H9 (cell line): ENCODE results near the gene SPTY2D1. TPM values are rescaled to one million over a fixed set of nuclear protein-coding genes. Genes with fewer than 3 reads are reported as not detected.
"Not testable (repeated sequence)": the region's sequence is repeated elsewhere in the genome, so short reads cannot be mapped to it uniquely, and the experiment has no call there.

Experiments used
- DNase-seq: peaks from one replicate; pipeline ENCODE4 v3.0.0-alpha.2; 2017
- H2AFZ ChIP-seq: one replicate; pipeline ENCODE4 v1.6.1; 2013; ENCODE audit warnings: mild to moderate bottlenecking, low read length, control low read depth, moderate library complexity
- H2AK5ac ChIP-seq: 2 replicates; pipeline ENCODE4 v1.6.1; 2013; ENCODE audit warnings: low read length, control low read depth, mixed read lengths; ENCODE audit not compliant: insufficient read length
- H2BK120ac ChIP-seq: one replicate; pipeline ENCODE4 v1.6.1; 2013; ENCODE audit warnings: low read depth, mild to moderate bottlenecking, low read length, control low read depth, inconsistent platforms; ENCODE audit not compliant: poor library complexity, severe bottlenecking
- H2BK12ac ChIP-seq: 2 replicates; pipeline ENCODE4 v1.6.1; 2013; ENCODE audit warnings: low read length, control low read depth, mixed read lengths, low read depth; ENCODE audit not compliant: insufficient read length
- H2BK15ac ChIP-seq: 2 replicates; pipeline ENCODE4 v1.6.1; 2013; ENCODE audit warnings: low read depth, low read length, control low read depth
- H2BK20ac ChIP-seq: one replicate; pipeline ENCODE4 v1.6.1; 2013; ENCODE audit warnings: low read depth, mild to moderate bottlenecking, low read length, control low read depth, inconsistent platforms; ENCODE audit not compliant: poor library complexity, severe bottlenecking
- H2BK5ac ChIP-seq: 2 replicates; pipeline ENCODE4 v1.6.1; 2013; ENCODE audit warnings: low read length, control low read depth, mixed read lengths; ENCODE audit not compliant: insufficient read length
- H3K14ac ChIP-seq: 2 replicates; pipeline ENCODE4 v1.6.1; 2013; ENCODE audit warnings: low read length, control low read depth; ENCODE audit not compliant: insufficient read depth
- H3K18ac ChIP-seq: 2 replicates; pipeline ENCODE4 v1.6.1; 2013; ENCODE audit warnings: low read depth, mild to moderate bottlenecking, mixed read lengths, low read length, control low read depth; ENCODE audit not compliant: insufficient read length
- H3K23ac ChIP-seq: 2 replicates; pipeline ENCODE4 v1.6.1; 2013; ENCODE audit warnings: low read length, control low read depth, mixed read lengths, low read depth; ENCODE audit not compliant: insufficient read length
- H3K23me2 ChIP-seq: 2 replicates; pipeline ENCODE4 v1.6.1; 2013; ENCODE audit warnings: low read depth, mild to moderate bottlenecking, mixed read lengths, low read length, control low read depth; ENCODE audit not compliant: insufficient read length, poor library complexity, severe bottlenecking
- H3K27ac ChIP-seq: 2 replicates; pipeline ENCODE4 v1.5.1; 2013; ENCODE audit warnings: low read length, control low read depth, mixed read lengths, low read depth; ENCODE audit not compliant: insufficient read length
- H3K27me3 ChIP-seq: 2 replicates; pipeline ENCODE4 v1.6.1; 2013; ENCODE audit warnings: low read length, control low read depth, inconsistent platforms; ENCODE audit not compliant: insufficient read depth
- H3K4ac ChIP-seq: 2 replicates; pipeline ENCODE4 v1.6.1; 2013; ENCODE audit warnings: low read depth, mild to moderate bottlenecking, control low read depth, inconsistent platforms, low read length, moderate library complexity
- H3K4me1 ChIP-seq: 2 replicates; pipeline ENCODE4 v1.6.1; 2013; ENCODE audit warnings: low read length, control low read depth, inconsistent platforms; ENCODE audit not compliant: insufficient read depth
- H3K4me2 ChIP-seq: 2 replicates; pipeline ENCODE4 v1.6.1; 2013; ENCODE audit warnings: low read length, control low read depth, mixed read lengths; ENCODE audit not compliant: insufficient read length, insufficient read depth
- H3K56ac ChIP-seq: 2 replicates; pipeline ENCODE4 v1.6.1; 2013; ENCODE audit warnings: low read depth, mild to moderate bottlenecking, mixed read lengths, low read length, control low read depth; ENCODE audit not compliant: insufficient read length
- H3K79me1 ChIP-seq: 2 replicates; pipeline ENCODE4 v1.6.1; 2013; ENCODE audit warnings: low read depth, mild to moderate bottlenecking, moderate library complexity, low read length, control low read depth, inconsistent platforms; ENCODE audit not compliant: insufficient read depth, poor library complexity, severe bottlenecking
- H3K79me2 ChIP-seq: 2 replicates; pipeline ENCODE4 v1.6.1; 2013; ENCODE audit warnings: low read length, control low read depth, inconsistent platforms; ENCODE audit not compliant: insufficient read depth
- H3K9ac ChIP-seq: 2 replicates; pipeline ENCODE4 v1.6.1; 2013; ENCODE audit warnings: low read length, control low read depth, mixed read lengths; ENCODE audit not compliant: insufficient read length; ENCODE audit errors: extremely low read depth
- H3K9me3 ChIP-seq: one replicate; pipeline ENCODE4 v1.6.1; 2013; ENCODE audit warnings: low read depth, low read length, inconsistent platforms; ENCODE audit not compliant: control insufficient read depth
- H3T11ph ChIP-seq: one replicate; pipeline ENCODE4 v1.6.1; 2013; ENCODE audit warnings: mild to moderate bottlenecking, low read length, control low read depth, inconsistent platforms
- H4K20me1 ChIP-seq: one replicate; pipeline ENCODE4 v1.6.1; 2013; ENCODE audit not compliant: control insufficient read depth, insufficient read length, insufficient read depth
- H4K5ac ChIP-seq: 2 replicates; pipeline ENCODE4 v1.6.1; 2013; ENCODE audit warnings: low read depth, mild to moderate bottlenecking, mixed read lengths, low read length, control low read depth; ENCODE audit not compliant: insufficient read length
- H4K8ac ChIP-seq: replicated peaks from 2 replicates; pipeline ENCODE4 v1.6.1; 2013; ENCODE audit warnings: low read length, control low read depth, mixed read lengths, low read depth; ENCODE audit not compliant: insufficient read length
- H4K91ac ChIP-seq: 2 replicates; pipeline ENCODE4 v1.6.1; 2013; ENCODE audit warnings: low read depth, mild to moderate bottlenecking, moderate library complexity, mixed read lengths, low read length, control low read depth; ENCODE audit not compliant: insufficient read length
- H3K27ac Mint-ChIP-seq, 3 experiments: 2 replicates in 2 of 3; 3 replicates in 1 of 3; pipeline ENCODE4 v1.8.0; 2020 to 2021; ENCODE audit warnings: mixed read lengths in 3 of 3, mild to moderate bottlenecking in 1 of 3, moderate library complexity in 1 of 3
- H3K27me3 Mint-ChIP-seq: 2 replicates; pipeline ENCODE4 v1.8.0; 2021; ENCODE audit warnings: low read depth, mild to moderate bottlenecking, moderate library complexity, mixed read lengths
- H3K36me3 Mint-ChIP-seq, 3 experiments: 2 replicates in 2 of 3; 3 replicates in 1 of 3; pipeline ENCODE4 v1.8.0; 2020 to 2021; ENCODE audit warnings: low read depth in 3 of 3, mixed read lengths in 3 of 3; ENCODE audit not compliant: insufficient read depth in 1 of 3
- H3K4me1 Mint-ChIP-seq, 2 experiments: 2 replicates each; pipeline ENCODE4 v1.8.0; 2020; ENCODE audit warnings: mixed read lengths in 2 of 2
- H3K4me3 Mint-ChIP-seq, 2 experiments: 2 replicates in 1 of 2; 3 replicates in 1 of 2; pipeline ENCODE4 v1.8.0; 2020 to 2021; ENCODE audit warnings: mild to moderate bottlenecking in 2 of 2, mixed read lengths in 2 of 2, moderate library complexity in 1 of 2
- H3K9me3 Mint-ChIP-seq, 2 experiments: 2 replicates in 1 of 2; 3 replicates in 1 of 2; pipeline ENCODE4 v1.8.0; 2020; ENCODE audit warnings: mild to moderate bottlenecking in 2 of 2, mixed read lengths in 2 of 2, moderate library complexity in 1 of 2
- CTCF ChIP-seq: fragments of 200-600 bp; sonication (generic); conservative IDR thresholded peaks from 3 replicates; pipeline ENCODE4 v1.8.0; 2021; ENCODE audit warnings: antibody characterized with exemption, mild to moderate bottlenecking
- WGBS: extraction: QIAGEN DNeasy Blood & Tissue Kit; methylation state at CpG from one replicate; pipeline ENCODE4 v1.1.7; 2013; ENCODE audit warnings: missing lambda C conversion rate, low lambda C conversion rate, mixed read lengths; ENCODE audit not compliant: insufficient read length; ENCODE audit errors: extremely low coverage; 5-methylcytosine and 5-hydroxymethylcytosine counted together
- total RNA-seq: library from RNA; stranded (reverse); gene quantifications from 2 replicates; pipeline ENCODE4 v1.2.1, GENCODE V29; 2021

Gene SPTY2D1
- total RNA-seq, 1 experiment from 2014 or later, result 15.9 TPM

- Histone ChIP-seq H3K4ac (no peak overlapping the region), H3K4me1 (no peaks in the 10 kb centered on the region), H3K79me1 (peaks cover 11% of the 10 kb centered on the region), H4K91ac (no peak overlapping the region), H2BK5ac (no peak overlapping the region), H3K27me3 (no peaks in the 10 kb centered on the region), H4K20me1 (no peaks in the 10 kb centered on the region), H3K4me2 (no peak overlapping the region), H3K23me2 (peaks cover under 1% of the 10 kb centered on the region), H3K23ac (no peak overlapping the region), H3K9me3 (no peaks in the 10 kb centered on the region), H3K56ac (no peak overlapping the region), H2BK20ac (no peak overlapping the region), H2AK5ac (no peak overlapping the region), H2AFZ (no peak overlapping the region), H3K27ac (no peak overlapping the region), H2BK15ac (no peak overlapping the region), H3K18ac (no peak overlapping the region), H3K9ac (no peak overlapping the region), H3K14ac (no peak overlapping the region), H2BK12ac (no peak overlapping the region), H4K5ac (no peak overlapping the region), H3T11ph (no peak overlapping the region), H2BK120ac (no peak overlapping the region), H4K8ac (no peak overlapping the region), H3K79me2 (peaks cover 1% of the 10 kb centered on the region; the same call in 1 of the 2 replicates)
- H3K9me3 Mint-ChIP-seq, result no peaks in the 10 kb centered on the region; a peak in 1 of 5 replicates
- H3K27ac Mint-ChIP-seq, result peak overlapping the region in 1 of 3 experiments; percentile 61; a peak in 1 of 7 replicates
- H3K4me1 Mint-ChIP-seq, result no peaks in the 10 kb centered on the region; a peak in 3 of 4 replicates
- no peak for DNase-seq
- H3K36me3 Mint-ChIP-seq, result peaks cover 7 to 21% (median 20%) of the 10 kb centered on the region in 3 experiments; a peak in 6 of 7 replicates
- no peak overlapping the region for H3K4me3 Mint-ChIP-seq
- H3K27me3 Mint-ChIP-seq, result no peaks in the 10 kb centered on the region
- WGBS, result no CpG with 5 or more reads among the region's 5 CpGs
- TF ChIP-seq CTCF, result no peak
Observed at GRCh38 chr11:18594999-18595749, 39.0 kb downstream of the SPTY2D1 start.

GRCh38 chr11:18594088-18594487 lies 40.1 kb downstream of the SPTY2D1 start:
- not testable (repeated sequence) for H3K4ac ChIP-seq, H2BK5ac ChIP-seq, H3K9ac ChIP-seq, H3K4me3 Mint-ChIP-seq, H3K27ac ChIP-seq, H3K23ac ChIP-seq, H3K27ac Mint-ChIP-seq, H3K27me3 Mint-ChIP-seq, H3K9me3 Mint-ChIP-seq, H2BK20ac ChIP-seq, H4K91ac ChIP-seq, H3K18ac ChIP-seq, H2AFZ ChIP-seq, H2BK15ac ChIP-seq, DNase-seq, H3K14ac ChIP-seq, H4K8ac ChIP-seq, H2BK120ac ChIP-seq, H2AK5ac ChIP-seq, H3K4me1 ChIP-seq, H4K20me1 ChIP-seq, H3K79me2 ChIP-seq, H3T11ph ChIP-seq, H2BK12ac ChIP-seq, H4K5ac ChIP-seq, H3K56ac ChIP-seq, H3K4me1 Mint-ChIP-seq, H3K27me3 ChIP-seq, H3K9me3 ChIP-seq, H3K4me2 ChIP-seq
- peaks cover 7 to 21% (median 20%) of the 10 kb centered on the region in 3 experiments; a peak in 6 of 7 replicates for H3K36me3 Mint-ChIP-seq
- H3K23me2 ChIP-seq, result peaks cover 11% of the 10 kb centered on the region
- peaks cover 11% of the 10 kb centered on the region for H3K79me1 ChIP-seq
- WGBS, result no CpG with 5 or more reads among the region's 5 CpGs
